Effector memory CD4-positive, alpha-beta T cell (primary cell): ENCODE results near the gene CLSTN3.
"Not testable (repeated sequence)": the region's sequence is repeated elsewhere in the genome, so short reads cannot be mapped to it uniquely, and the experiment has no call there.

Source experiments
- DNase-seq, 3 donors: peaks; one replicate each; pipeline ENCODE4 v3.0.0-alpha.2; 2020
- H3K27ac ChIP-seq: 2 replicates; pipeline ENCODE4 v1.7.0; 2013; ENCODE audit warnings: mild to moderate bottlenecking, low read length, moderate library complexity; ENCODE audit not compliant: insufficient read depth, poor library complexity, severe bottlenecking
- H3K27me3 ChIP-seq: replicated peaks from 2 replicates; pipeline ENCODE4 v1.7.0; 2013; ENCODE audit warnings: mild to moderate bottlenecking, low read length; ENCODE audit not compliant: insufficient read depth, control insufficient read depth, poor library complexity, severe bottlenecking
- H3K36me3 ChIP-seq: 2 replicates; pipeline ENCODE4 v1.7.0; 2013; ENCODE audit warnings: mild to moderate bottlenecking, low read length, moderate library complexity; ENCODE audit not compliant: control insufficient read depth, insufficient read depth
- H3K4me1 ChIP-seq: 2 replicates; pipeline ENCODE4 v1.7.0; 2013; ENCODE audit warnings: low read length, mild to moderate bottlenecking; ENCODE audit not compliant: control insufficient read depth, insufficient read depth, poor library complexity, severe bottlenecking
- H3K4me3 ChIP-seq: 2 replicates; pipeline ENCODE4 v1.7.0; 2013; ENCODE audit warnings: low read length, low read depth, mild to moderate bottlenecking; ENCODE audit not compliant: insufficient read depth, poor library complexity, severe bottlenecking
- H3K9me3 ChIP-seq: 2 replicates; pipeline ENCODE4 v1.7.0; 2013; ENCODE audit warnings: mild to moderate bottlenecking, low read length, moderate library complexity; ENCODE audit not compliant: control insufficient read depth

The CLSTN3 gene

GRCh38 chr12:7103837-7104584, 26.2 kb upstream of the CLSTN3 start:
- Histone ChIP-seq H3K9me3 (no peaks in the 10 kb centered on the region), H3K36me3 (peaks cover 14% of the 10 kb centered on the region), H3K4me3 (no peak overlapping the region), H3K27me3 (no peaks in the 10 kb centered on the region), H3K27ac (no peak overlapping the region), H3K4me1 (peaks cover 8% of the 10 kb centered on the region)
- DNase-seq: no peak

GRCh38 chr12:7106082-7106481, 24.1 kb upstream of the CLSTN3 start:
- DNase-seq: no peak
- H3K4me3 ChIP-seq: no peak overlapping the region
- H3K9me3 ChIP-seq: no peaks in the 10 kb centered on the region
- H3K27ac ChIP-seq: no peak overlapping the region
- peaks cover 5% of the 10 kb centered on the region for H3K36me3 ChIP-seq
- H3K4me1 ChIP-seq: peaks cover 13% of the 10 kb centered on the region
- no peaks in the 10 kb centered on the region for H3K27me3 ChIP-seq

- not testable (repeated sequence) for H3K4me3 ChIP-seq, DNase-seq, H3K27ac ChIP-seq, H3K27me3 ChIP-seq, H3K36me3 ChIP-seq, H3K9me3 ChIP-seq
- H3K4me1 ChIP-seq: peaks cover 13% of the 10 kb centered on the region
Measured at GRCh38 chr12:7107181-7107580, 23.0 kb upstream of the CLSTN3 start.

- Histone ChIP-seq H3K36me3 (peaks cover 5% of the 10 kb centered on the region), H3K4me1 (peaks cover 13% of the 10 kb centered on the region), H3K4me3 (peak overlapping the region; percentile 64), H3K27me3 (no peaks in the 10 kb centered on the region), H3K9me3 (no peaks in the 10 kb centered on the region), H3K27ac (peak overlapping the region; percentile 77)
- no peak for DNase-seq
Measured at GRCh38 chr12:7107636-7108002, 22.6 kb upstream of the CLSTN3 start.

- Histone ChIP-seq H3K4me1 (peaks cover 17% of the 10 kb centered on the region), H3K9me3 (no peaks in the 10 kb centered on the region), H3K36me3 (peaks cover 5% of the 10 kb centered on the region), H3K27me3 (no peaks in the 10 kb centered on the region), H3K4me3 (peak overlapping the region; percentile 64), H3K27ac (peak overlapping the region; percentile 77)
- peak; percentile 53 to 62 (median 56) for DNase-seq
Measured at GRCh38 chr12:7108003-7108795, 22.0 kb upstream of the CLSTN3 start.

DNA sequence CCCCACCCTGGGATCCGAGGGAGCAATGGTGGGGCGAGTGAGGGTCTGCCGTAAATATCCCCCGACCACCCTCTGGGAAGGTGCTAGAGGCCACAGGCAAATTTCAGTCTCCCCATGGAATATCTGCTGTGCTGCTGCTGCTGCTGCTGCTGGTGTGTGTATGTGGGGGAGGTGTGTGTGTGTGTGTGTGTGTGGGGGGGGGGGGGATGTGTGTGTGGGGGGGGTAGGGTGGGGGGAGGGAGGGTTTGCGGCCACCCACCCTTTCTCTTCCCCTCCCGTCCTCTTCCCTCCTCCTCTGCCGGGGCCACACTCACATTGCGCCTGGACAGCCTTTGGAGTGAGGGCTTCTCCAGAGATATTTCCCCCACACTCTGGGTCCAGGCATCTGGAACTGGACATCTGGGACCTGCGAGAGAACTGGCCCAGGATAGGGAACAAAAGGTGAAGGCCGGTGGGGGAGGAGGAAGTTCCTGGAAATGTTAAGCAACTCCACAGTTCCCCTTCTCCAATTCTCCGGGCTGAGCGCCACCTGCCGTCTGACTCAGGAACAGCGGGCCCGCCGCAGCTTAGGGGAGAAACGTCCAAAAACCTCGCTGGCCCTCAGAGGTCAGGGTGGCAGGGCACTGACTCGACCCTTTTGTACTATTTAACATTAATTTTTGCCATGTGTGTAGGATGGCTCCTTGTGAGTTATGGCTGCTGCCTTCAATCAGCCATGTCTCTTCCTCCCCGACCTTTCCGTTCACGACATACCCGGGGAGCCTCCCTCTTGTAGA, 21.2 kb upstream of the CLSTN3 start, which contains the start of gene C1RL:
Gene C1RL, minus strand, starts transcription at position 419 of the 776 bp plus-strand sequence. Its CDS starts 34 bp downstream, at position 385.
- no peaks in the 10 kb centered on the region for H3K36me3 ChIP-seq
- H3K4me1 ChIP-seq: peaks cover 20% of the 10 kb centered on the region
- no peaks in the 10 kb centered on the region for H3K9me3 ChIP-seq
- peak within 1 kb of the TSS; percentile 77 for H3K27ac ChIP-seq
- DNase-seq: peak; percentile 58 to 70 (median 60)
- peak within 1 kb of the TSS; percentile 64 for H3K4me3 ChIP-seq
- no peaks in the 10 kb centered on the region for H3K27me3 ChIP-seq

DNA sequence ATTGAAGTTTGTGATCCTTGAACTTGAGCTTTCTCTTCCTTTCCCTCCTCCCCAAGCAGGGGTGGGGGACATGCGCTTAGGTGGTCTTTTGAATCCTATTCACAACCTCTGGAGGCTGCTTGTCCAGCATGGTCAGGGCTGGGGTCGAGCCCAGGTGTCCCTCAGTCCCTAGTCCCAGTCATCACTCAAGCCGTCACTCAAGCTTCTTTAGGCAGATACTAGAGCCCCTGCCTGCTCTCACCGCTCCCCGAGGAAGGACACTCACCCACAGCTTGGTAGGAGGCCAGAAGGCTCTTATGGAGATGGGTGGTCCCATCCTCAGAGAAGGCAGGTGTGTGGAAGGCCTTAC, 20.6 kb upstream of the CLSTN3 start:
- Histone ChIP-seq H3K4me1 (peaks cover 20% of the 10 kb centered on the region), H3K9me3 (no peaks in the 10 kb centered on the region), H3K27ac (no peak overlapping the region), H3K27me3 (no peaks in the 10 kb centered on the region), H3K36me3 (no peaks in the 10 kb centered on the region), H3K4me3 (no peak overlapping the region)
- no peak for DNase-seq

- Histone ChIP-seq H3K4me1 (peaks cover 20% of the 10 kb centered on the region), H3K4me3 (no peak overlapping the region), H3K36me3 (peaks cover 4% of the 10 kb centered on the region), H3K27ac (no peak overlapping the region), H3K9me3 (no peaks in the 10 kb centered on the region), H3K27me3 (no peaks in the 10 kb centered on the region)
- DNase-seq: no peak
Measured at GRCh38 chr12:7110661-7111060, 19.5 kb upstream of the CLSTN3 start.

- no peak for DNase-seq
- H3K27me3 ChIP-seq: no peaks in the 10 kb centered on the region
- H3K4me1 ChIP-seq: peaks cover 20% of the 10 kb centered on the region
- H3K4me3 ChIP-seq: no peak overlapping the region
- H3K27ac ChIP-seq: no peak overlapping the region
- H3K9me3 ChIP-seq: no peaks in the 10 kb centered on the region
- H3K36me3 ChIP-seq: peaks cover 11% of the 10 kb centered on the region
Measured at GRCh38 chr12:7112041-7112440, 18.1 kb upstream of the CLSTN3 start.
